ENCODE results near the gene GREB1L.

Gene GREB1L

DNA sequence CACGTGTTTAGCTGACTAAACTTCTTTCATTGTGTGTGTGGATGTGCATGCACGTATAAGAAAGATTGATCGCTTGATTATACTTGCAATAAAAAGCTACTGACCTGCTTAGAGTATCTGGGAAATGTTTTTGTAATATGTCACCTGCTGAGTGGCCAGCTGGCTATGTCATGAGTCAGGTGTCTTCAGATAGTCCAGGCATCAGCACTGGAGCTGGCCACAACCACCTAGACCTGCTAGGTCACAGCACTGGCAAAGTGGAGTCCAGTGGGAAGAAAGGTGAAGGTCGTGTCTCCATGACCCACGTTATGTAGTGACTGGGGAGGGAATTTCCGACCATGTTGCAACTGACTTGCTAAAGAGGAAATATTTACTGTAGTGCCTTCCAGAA is 211.5 kb downstream of the GREB1L start:
- Histone ChIP-seq H3K27ac (ENCODE audit: low read length) (no peak overlapping the region), H4K20me1 (ENCODE audit: insufficient read depth, low read length) (no peaks in the 10 kb centered on the region), H3K79me2 (ENCODE audit: low read length) (no peaks in the 10 kb centered on the region), H3K9ac (ENCODE audit: low read length) (no peak overlapping the region), H3K4me2 (ENCODE audit: low read length) (no peak overlapping the region), H3K4me1 (ENCODE audit: low read length) (peaks cover 16% of the 10 kb centered on the region), H3K4me3 (ENCODE audit: low read length) (no peak overlapping the region), H3K9me3 (ENCODE audit: insufficient read depth, low read length) (no peaks in the 10 kb centered on the region), H3K27me3 (ENCODE audit: low read depth, low read length) (no peaks in the 10 kb centered on the region), H2AFZ (ENCODE audit: low read depth, low read length) (no peak overlapping the region; the same call in 1 of the 2 replicates), H3K36me3 (replicated peaks; ENCODE audit: low read depth, low read length) (no peaks in the 10 kb centered on the region)
- TF ChIP-seq, protein P1, sequence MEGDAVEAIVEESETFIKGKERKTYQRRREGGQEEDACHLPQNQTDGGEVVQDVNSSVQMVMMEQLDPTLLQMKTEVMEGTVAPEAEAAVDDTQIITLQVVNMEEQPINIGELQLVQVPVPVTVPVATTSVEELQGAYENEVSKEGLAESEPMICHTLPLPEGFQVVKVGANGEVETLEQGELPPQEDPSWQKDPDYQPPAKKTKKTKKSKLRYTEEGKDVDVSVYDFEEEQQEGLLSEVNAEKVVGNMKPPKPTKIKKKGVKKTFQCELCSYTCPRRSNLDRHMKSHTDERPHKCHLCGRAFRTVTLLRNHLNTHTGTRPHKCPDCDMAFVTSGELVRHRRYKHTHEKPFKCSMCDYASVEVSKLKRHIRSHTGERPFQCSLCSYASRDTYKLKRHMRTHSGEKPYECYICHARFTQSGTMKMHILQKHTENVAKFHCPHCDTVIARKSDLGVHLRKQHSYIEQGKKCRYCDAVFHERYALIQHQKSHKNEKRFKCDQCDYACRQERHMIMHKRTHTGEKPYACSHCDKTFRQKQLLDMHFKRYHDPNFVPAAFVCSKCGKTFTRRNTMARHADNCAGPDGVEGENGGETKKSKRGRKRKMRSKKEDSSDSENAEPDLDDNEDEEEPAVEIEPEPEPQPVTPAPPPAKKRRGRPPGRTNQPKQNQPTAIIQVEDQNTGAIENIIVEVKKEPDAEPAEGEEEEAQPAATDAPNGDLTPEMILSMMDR (IDR thresholded peaks at IDR 0.05; ENCODE audit: low read depth, low read length), result no peak
- TF ChIP-seq EZH2phosphoT487 (IDR thresholded peaks at IDR 0.05; ENCODE audit: low read depth), result no peak

DNA sequence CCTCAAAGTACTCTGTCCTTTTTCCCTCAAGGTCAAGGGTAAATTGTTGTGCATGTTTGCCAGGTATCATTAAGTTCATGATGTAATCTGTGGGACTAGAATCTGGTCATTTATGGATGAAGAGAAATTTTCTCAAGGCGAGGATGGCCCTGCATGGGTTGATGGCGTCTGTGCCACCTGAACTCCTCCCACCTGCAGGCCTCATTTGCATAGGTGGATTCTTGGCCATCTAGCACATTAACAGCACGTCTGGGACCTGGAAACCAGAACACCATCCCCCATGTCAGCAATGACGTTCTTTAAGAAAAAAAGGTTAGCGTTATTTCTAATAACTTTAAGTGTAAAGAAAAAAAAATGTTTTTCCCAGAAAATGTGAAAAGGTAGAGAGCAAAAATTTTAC is 212.7 kb downstream of the GREB1L start:
- no peak overlapping the region for H3K4me2 ChIP-seq (ENCODE audit: low read length)
- no peak overlapping the region for H3K27ac ChIP-seq (ENCODE audit: low read length)
- H3K4me1 ChIP-seq (ENCODE audit: low read length), result peaks cover 7% of the 10 kb centered on the region; the same call in 1 of the 2 replicates
- no peak overlapping the region for H3K9ac ChIP-seq (ENCODE audit: low read length)
- H3K9me3 ChIP-seq (ENCODE audit: insufficient read depth, low read length), result no peaks in the 10 kb centered on the region
- no peaks in the 10 kb centered on the region for H4K20me1 ChIP-seq (ENCODE audit: insufficient read depth, low read length)
- no peak overlapping the region for H3K4me3 ChIP-seq (ENCODE audit: low read length)
- TF ChIP-seq, protein P1 (IDR thresholded peaks at IDR 0.05; ENCODE audit: low read depth, low read length), result no peak
- TF ChIP-seq EZH2phosphoT487 (IDR thresholded peaks at IDR 0.05; ENCODE audit: low read depth), result no peak
- no peaks in the 10 kb centered on the region for H3K27me3 ChIP-seq (ENCODE audit: low read depth, low read length)
- H2AFZ ChIP-seq (ENCODE audit: low read depth, low read length), result no peak overlapping the region
- H3K79me2 ChIP-seq (ENCODE audit: low read length), result no peaks in the 10 kb centered on the region
- H3K36me3 ChIP-seq (replicated peaks; ENCODE audit: low read depth, low read length), result no peaks in the 10 kb centered on the region

DNA sequence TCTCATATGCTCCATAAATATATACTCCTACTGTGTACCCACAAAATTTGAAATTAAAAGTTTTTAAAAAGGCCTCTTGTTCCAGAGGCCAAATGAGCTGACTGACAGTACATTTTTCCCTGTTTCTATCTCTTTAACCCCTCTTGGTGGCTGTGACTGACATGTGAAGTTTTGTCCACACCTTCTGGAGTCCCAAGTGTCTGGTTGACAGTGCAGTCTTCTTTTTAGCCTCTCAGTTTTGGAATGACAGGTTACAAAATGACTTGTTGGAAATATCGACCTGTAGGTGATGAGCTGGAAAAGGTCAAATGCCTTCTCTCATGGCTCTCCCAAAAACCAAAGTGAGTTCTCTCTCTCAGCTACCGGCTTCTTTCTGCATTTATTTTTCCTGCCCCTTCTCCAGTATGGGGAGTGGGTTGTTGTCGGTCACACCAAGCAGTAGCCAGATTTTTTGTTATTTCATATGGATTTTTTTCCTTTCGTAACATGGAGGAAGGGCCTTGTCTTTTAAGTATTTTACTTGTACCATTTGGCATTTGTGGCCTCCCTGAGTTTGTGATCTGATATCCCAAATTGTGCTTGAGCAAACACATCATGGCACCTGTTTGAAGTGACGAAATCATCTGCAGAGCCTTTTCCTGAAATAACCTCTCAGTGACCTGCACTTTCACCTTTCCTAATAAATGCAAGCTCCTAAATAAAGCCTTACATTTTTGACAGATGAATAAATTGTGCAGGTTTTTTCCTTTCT is 214.6 kb downstream of the GREB1L start:
- Histone ChIP-seq H2AFZ (ENCODE audit: low read depth, low read length) (no peak overlapping the region), H3K4me3 (ENCODE audit: low read length) (no peak overlapping the region), H3K36me3 (replicated peaks; ENCODE audit: low read depth, low read length) (no peaks in the 10 kb centered on the region), H3K9ac (ENCODE audit: low read length) (no peak overlapping the region), H3K9me3 (ENCODE audit: insufficient read depth, low read length) (no peaks in the 10 kb centered on the region), H3K27me3 (ENCODE audit: low read depth, low read length) (no peaks in the 10 kb centered on the region), H4K20me1 (ENCODE audit: insufficient read depth, low read length) (no peaks in the 10 kb centered on the region), H3K27ac (ENCODE audit: low read length) (no peak overlapping the region), H3K4me2 (ENCODE audit: low read length) (no peak overlapping the region), H3K79me2 (ENCODE audit: low read length) (no peaks in the 10 kb centered on the region), H3K4me1 (ENCODE audit: low read length) (peaks cover 7% of the 10 kb centered on the region; the same call in 1 of the 2 replicates)
- no peak for TF ChIP-seq EZH2phosphoT487 (IDR thresholded peaks at IDR 0.05; ENCODE audit: low read depth)
- TF ChIP-seq, protein P1 (IDR thresholded peaks at IDR 0.05; ENCODE audit: low read depth, low read length), result no peak

DNA sequence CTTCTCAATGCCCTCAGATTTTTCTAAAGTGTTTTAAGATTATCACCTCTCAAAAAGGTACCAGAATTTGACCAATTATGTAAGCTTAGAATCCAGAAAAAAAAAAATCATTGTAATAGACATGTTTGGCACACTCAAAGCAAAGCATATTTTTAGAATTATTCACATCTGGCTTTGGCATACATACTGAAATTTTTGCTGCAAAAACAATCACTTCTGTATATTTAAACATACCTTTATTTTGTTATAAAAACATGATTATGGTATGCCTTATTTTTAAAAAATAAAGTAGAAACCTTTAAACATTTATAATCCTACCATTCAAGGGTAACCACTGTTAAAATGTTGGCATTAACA is 215.1 kb downstream of the GREB1L start:
- Histone ChIP-seq H3K27ac (ENCODE audit: low read length) (no peak overlapping the region), H3K9ac (ENCODE audit: low read length) (no peak overlapping the region), H3K9me3 (ENCODE audit: insufficient read depth, low read length) (no peaks in the 10 kb centered on the region), H4K20me1 (ENCODE audit: insufficient read depth, low read length) (no peaks in the 10 kb centered on the region), H3K4me1 (ENCODE audit: low read length) (peaks cover 7% of the 10 kb centered on the region; the same call in 1 of the 2 replicates), H3K36me3 (replicated peaks; ENCODE audit: low read depth, low read length) (no peaks in the 10 kb centered on the region), H2AFZ (ENCODE audit: low read depth, low read length) (no peak overlapping the region), H3K4me2 (ENCODE audit: low read length) (no peak overlapping the region), H3K4me3 (ENCODE audit: low read length) (no peak overlapping the region), H3K79me2 (ENCODE audit: low read length) (no peaks in the 10 kb centered on the region), H3K27me3 (ENCODE audit: low read depth, low read length) (no peaks in the 10 kb centered on the region)
- TF ChIP-seq, protein P1 (IDR thresholded peaks at IDR 0.05; ENCODE audit: low read depth, low read length), result no peak
- TF ChIP-seq EZH2phosphoT487 (IDR thresholded peaks at IDR 0.05; ENCODE audit: low read depth), result no peak

Measured in OCI-LY3 (cell line).